ENCODE measurements around the gene DESI2. TPM values are rescaled to one million over a fixed set of nuclear protein-coding genes. Genes with fewer than 3 reads are reported as not detected.

The DESI2 gene
- total RNA-seq, 1 donor from 2014 or later, result 49.2 TPM

DNA sequence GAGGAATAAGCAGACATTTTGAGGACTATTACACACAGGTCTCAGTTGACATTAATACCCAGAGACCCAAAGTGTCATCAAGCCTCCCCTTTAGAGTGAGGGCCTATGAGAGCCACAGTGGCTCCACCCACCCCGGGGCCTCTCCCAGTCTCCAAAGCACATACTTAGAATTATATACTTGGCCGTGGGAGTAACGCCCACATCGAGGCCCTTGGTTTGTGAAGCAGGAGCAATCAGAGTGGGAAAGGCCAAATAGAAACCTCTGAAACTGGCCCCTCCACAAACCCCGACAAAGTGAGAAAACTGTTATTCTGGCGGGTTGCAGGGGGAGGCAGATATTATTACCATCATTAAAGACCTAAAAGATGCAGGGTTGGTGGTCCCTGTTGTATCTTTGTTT lies 7.0 kb upstream of the DESI2 start:
- H3K27me3 Mint-ChIP-seq (ENCODE audit: low read depth, unreplicated experiment), result no peaks in the 10 kb centered on the region
- Histone ChIP-seq H3K4me2 (ENCODE audit: low read length) (no peak overlapping the region), H2AFZ (ENCODE audit: low read depth, low read length) (no peak overlapping the region), H3K36me3 (ENCODE audit: insufficient read depth, low read length) (no peaks in the 10 kb centered on the region), H3K9me3 (ENCODE audit: insufficient read depth, low read depth, low read length) (no peaks in the 10 kb centered on the region), H3K79me2 (ENCODE audit: insufficient read depth, low read length) (no peaks in the 10 kb centered on the region), H3K27ac (ENCODE audit: low read depth, low read length) (no peak overlapping the region), H3K9ac (ENCODE audit: low read length) (no peak overlapping the region), H3K27me3 (ENCODE audit: insufficient read depth, low read length) (no peaks in the 10 kb centered on the region), H3K4me1 (ENCODE audit: insufficient read depth, low read length) (no peaks in the 10 kb centered on the region), H3K4me3 (ENCODE audit: insufficient read depth, low read depth, low read length) (no peak overlapping the region), H4K20me1 (ENCODE audit: insufficient read depth, low read length) (no peaks in the 10 kb centered on the region)
- FAIRE-seq, result no peak
- H3K9me3 Mint-ChIP-seq (ENCODE audit: unreplicated experiment), result peaks cover 11% of the 10 kb centered on the region
- TF ChIP-seq, protein P1, sequence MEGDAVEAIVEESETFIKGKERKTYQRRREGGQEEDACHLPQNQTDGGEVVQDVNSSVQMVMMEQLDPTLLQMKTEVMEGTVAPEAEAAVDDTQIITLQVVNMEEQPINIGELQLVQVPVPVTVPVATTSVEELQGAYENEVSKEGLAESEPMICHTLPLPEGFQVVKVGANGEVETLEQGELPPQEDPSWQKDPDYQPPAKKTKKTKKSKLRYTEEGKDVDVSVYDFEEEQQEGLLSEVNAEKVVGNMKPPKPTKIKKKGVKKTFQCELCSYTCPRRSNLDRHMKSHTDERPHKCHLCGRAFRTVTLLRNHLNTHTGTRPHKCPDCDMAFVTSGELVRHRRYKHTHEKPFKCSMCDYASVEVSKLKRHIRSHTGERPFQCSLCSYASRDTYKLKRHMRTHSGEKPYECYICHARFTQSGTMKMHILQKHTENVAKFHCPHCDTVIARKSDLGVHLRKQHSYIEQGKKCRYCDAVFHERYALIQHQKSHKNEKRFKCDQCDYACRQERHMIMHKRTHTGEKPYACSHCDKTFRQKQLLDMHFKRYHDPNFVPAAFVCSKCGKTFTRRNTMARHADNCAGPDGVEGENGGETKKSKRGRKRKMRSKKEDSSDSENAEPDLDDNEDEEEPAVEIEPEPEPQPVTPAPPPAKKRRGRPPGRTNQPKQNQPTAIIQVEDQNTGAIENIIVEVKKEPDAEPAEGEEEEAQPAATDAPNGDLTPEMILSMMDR (IDR thresholded peaks at IDR 0.05; ENCODE audit: insufficient read depth, low read depth, low read length), result no peak
- TF ChIP-seq EZH2 (IDR thresholded peaks at IDR 0.05; ENCODE audit: insufficient read depth, low read length), result no peak
- no peak for DNase-seq (ENCODE audit: low read depth)
- H3K27ac Mint-ChIP-seq (ENCODE audit: unreplicated experiment), result no peak overlapping the region
- H3K4me3 Mint-ChIP-seq (ENCODE audit: unreplicated experiment), result no peak overlapping the region
- no peaks in the 10 kb centered on the region for H3K4me1 Mint-ChIP-seq (ENCODE audit: low read depth, unreplicated experiment)
- no peaks in the 10 kb centered on the region for H3K36me3 Mint-ChIP-seq (ENCODE audit: low read depth, unreplicated experiment)

DNA sequence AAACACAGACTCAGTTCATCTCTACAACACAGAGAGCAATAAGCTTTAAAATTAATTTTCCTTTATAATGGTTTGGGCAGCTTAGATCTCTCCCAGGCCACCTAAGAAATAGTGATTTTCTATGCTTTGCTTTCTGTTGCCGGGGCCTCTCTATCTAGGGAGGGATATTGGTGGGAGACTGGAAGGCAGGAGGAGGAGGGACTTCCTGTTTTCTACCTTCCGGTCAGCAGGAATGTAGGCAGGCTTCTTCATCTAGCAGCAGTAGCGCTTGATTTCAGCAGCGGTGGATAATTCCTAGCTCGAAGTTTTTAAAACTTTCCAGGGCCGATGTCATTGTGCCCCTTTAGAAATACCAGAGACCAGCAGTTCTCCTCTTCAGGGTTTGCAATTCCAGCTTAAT lies 5.1 kb upstream of the DESI2 start:
- no peak overlapping the region for H3K4me3 Mint-ChIP-seq (ENCODE audit: unreplicated experiment)

More for the DNA sequence above, 5.1 kb upstream of the DESI2 start:
- H3K36me3 Mint-ChIP-seq (ENCODE audit: low read depth, unreplicated experiment), result no peaks in the 10 kb centered on the region
- Histone ChIP-seq H3K9ac (ENCODE audit: low read length) (no peak overlapping the region), H3K4me2 (ENCODE audit: low read length) (no peak overlapping the region), H3K4me3 (ENCODE audit: insufficient read depth, low read depth, low read length) (no peak overlapping the region), H3K4me1 (ENCODE audit: insufficient read depth, low read length) (peaks cover 8% of the 10 kb centered on the region), H3K27me3 (ENCODE audit: insufficient read depth, low read length) (no peaks in the 10 kb centered on the region), H3K36me3 (ENCODE audit: insufficient read depth, low read length) (no peaks in the 10 kb centered on the region), H3K9me3 (ENCODE audit: insufficient read depth, low read depth, low read length) (no peaks in the 10 kb centered on the region), H2AFZ (ENCODE audit: low read depth, low read length) (no peak overlapping the region), H4K20me1 (ENCODE audit: insufficient read depth, low read length) (no peaks in the 10 kb centered on the region), H3K27ac (ENCODE audit: low read depth, low read length) (no peak overlapping the region), H3K79me2 (ENCODE audit: insufficient read depth, low read length) (no peaks in the 10 kb centered on the region)
- FAIRE-seq (no peak), DNase-seq (ENCODE audit: low read depth) (no peak)
- H3K27me3 Mint-ChIP-seq (ENCODE audit: low read depth, unreplicated experiment), result no peaks in the 10 kb centered on the region
- no peak for TF ChIP-seq EZH2 (IDR thresholded peaks at IDR 0.05; ENCODE audit: insufficient read depth, low read length)
- TF ChIP-seq, protein P1 (IDR thresholded peaks at IDR 0.05; ENCODE audit: insufficient read depth, low read depth, low read length), result no peak
- peaks cover 9% of the 10 kb centered on the region for H3K9me3 Mint-ChIP-seq (ENCODE audit: unreplicated experiment)
- H3K4me1 Mint-ChIP-seq (ENCODE audit: low read depth, unreplicated experiment), result no peaks in the 10 kb centered on the region
- no peak overlapping the region for H3K27ac Mint-ChIP-seq (ENCODE audit: unreplicated experiment)
